ENCODE measurements around the gene OR2M7. TPM values are rescaled to one million over a fixed set of nuclear protein-coding genes. Genes with fewer than 3 reads are reported as not detected.
"Not testable (repeated sequence)": the region's sequence is repeated elsewhere in the genome, so short reads cannot be mapped to it uniquely, and the experiment has no call there.

Gene OR2M7
- total RNA-seq, 1 experiment from 2014 or later, result not detected

DNA sequence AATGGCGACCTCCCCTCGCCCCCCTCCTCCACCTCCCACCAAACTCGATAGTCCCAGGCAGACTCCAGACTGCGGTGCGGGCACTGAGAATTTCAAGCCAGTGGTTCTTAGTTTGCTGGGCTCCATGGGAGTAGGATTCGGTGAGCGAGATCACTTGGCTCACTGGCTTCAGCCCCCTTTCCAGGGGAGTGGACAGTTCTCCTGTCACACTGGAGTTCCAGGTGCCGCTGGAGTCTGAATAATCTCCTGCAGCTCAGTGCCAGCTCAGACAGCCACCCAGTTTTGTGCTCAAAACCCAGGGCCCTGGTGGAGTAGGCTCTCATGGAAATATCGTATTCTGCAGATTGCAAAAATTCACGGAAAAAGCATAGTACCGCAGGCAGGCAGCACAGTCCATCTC lies 7.6 kb downstream of the OR2M7 start:
- POLR2A ChIA-PET, result no interaction called here
- intact Hi-C loops (cut with micrococcal nuclease), result no loop called here
- no peaks in the 10 kb centered on the region for H4K20me1 ChIP-seq (ENCODE audit: insufficient read depth)
- H3K4me1 ChIP-seq (ENCODE audit: control insufficient read depth in 1 of 2, insufficient read depth in 2 of 2, low read length in 2 of 2), result no peaks in the 10 kb centered on the region
- no peak overlapping the region for H3K4me2 ChIP-seq (ENCODE audit: low read length)
- no peak overlapping the region for H3K27ac ChIP-seq (ENCODE audit: low read depth, low read length)
- RAD21 ChIA-PET (ENCODE audit: low non-redundant PET in 1 of 2, low total read pairs in 2 of 2, uncharacterized antibody in 2 of 2, unreplicated experiment in 2 of 2), result no interaction called here
- no peaks in the 10 kb centered on the region for H3K9me2 ChIP-seq (ENCODE audit: insufficient read depth)
- no peak overlapping the region for H3K4me3 ChIP-seq (replicated peaks in 1 of 2; ENCODE audit: low read depth in 1 of 2, low read length in 2 of 2)
- DNase-seq (ENCODE audit: low read depth, low spot score) (no peak), ATAC-seq (no peak)
- TF ChIP-seq EZH2 (IDR thresholded peaks at IDR 0.05) (no peak), POLR2A (IDR thresholded peaks at IDR 0.05; ENCODE audit: borderline replicate concordance, extremely low read depth, insufficient read depth, insufficient read length) (no peak), FOSL1 (IDR thresholded peaks at IDR 0.05; ENCODE audit: low read depth) (no peak), JUND (IDR thresholded peaks at IDR 0.05) (no peak), ZNF274 (IDR thresholded peaks at IDR 0.05; ENCODE audit: low read depth, low read length) (no peak), ZFX (IDR thresholded peaks at IDR 0.05) (no peak)
- TF ChIP-seq, protein P1, sequence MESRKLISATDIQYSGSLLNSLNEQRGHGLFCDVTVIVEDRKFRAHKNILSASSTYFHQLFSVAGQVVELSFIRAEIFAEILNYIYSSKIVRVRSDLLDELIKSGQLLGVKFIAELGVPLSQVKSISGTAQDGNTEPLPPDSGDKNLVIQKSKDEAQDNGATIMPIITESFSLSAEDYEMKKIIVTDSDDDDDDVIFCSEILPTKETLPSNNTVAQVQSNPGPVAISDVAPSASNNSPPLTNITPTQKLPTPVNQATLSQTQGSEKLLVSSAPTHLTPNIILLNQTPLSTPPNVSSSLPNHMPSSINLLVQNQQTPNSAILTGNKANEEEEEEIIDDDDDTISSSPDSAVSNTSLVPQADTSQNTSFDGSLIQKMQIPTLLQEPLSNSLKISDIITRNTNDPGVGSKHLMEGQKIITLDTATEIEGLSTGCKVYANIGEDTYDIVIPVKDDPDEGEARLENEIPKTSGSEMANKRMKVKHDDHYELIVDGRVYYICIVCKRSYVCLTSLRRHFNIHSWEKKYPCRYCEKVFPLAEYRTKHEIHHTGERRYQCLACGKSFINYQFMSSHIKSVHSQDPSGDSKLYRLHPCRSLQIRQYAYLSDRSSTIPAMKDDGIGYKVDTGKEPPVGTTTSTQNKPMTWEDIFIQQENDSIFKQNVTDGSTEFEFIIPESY (IDR thresholded peaks at IDR 0.05; ENCODE audit: extremely low read depth, insufficient replicate concordance, low read length), result no peak
- TF ChIP-seq, protein P2, sequence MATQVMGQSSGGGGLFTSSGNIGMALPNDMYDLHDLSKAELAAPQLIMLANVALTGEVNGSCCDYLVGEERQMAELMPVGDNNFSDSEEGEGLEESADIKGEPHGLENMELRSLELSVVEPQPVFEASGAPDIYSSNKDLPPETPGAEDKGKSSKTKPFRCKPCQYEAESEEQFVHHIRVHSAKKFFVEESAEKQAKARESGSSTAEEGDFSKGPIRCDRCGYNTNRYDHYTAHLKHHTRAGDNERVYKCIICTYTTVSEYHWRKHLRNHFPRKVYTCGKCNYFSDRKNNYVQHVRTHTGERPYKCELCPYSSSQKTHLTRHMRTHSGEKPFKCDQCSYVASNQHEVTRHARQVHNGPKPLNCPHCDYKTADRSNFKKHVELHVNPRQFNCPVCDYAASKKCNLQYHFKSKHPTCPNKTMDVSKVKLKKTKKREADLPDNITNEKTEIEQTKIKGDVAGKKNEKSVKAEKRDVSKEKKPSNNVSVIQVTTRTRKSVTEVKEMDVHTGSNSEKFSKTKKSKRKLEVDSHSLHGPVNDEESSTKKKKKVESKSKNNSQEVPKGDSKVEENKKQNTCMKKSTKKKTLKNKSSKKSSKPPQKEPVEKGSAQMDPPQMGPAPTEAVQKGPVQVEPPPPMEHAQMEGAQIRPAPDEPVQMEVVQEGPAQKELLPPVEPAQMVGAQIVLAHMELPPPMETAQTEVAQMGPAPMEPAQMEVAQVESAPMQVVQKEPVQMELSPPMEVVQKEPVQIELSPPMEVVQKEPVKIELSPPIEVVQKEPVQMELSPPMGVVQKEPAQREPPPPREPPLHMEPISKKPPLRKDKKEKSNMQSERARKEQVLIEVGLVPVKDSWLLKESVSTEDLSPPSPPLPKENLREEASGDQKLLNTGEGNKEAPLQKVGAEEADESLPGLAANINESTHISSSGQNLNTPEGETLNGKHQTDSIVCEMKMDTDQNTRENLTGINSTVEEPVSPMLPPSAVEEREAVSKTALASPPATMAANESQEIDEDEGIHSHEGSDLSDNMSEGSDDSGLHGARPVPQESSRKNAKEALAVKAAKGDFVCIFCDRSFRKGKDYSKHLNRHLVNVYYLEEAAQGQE (IDR thresholded peaks at IDR 0.05; ENCODE audit: low read depth), result no peak
- H3K9me3 ChIP-seq (ENCODE audit: control insufficient read depth in 1 of 2, insufficient read depth in 1 of 2, low read depth in 1 of 2, low read length in 2 of 2), result peaks cover 5% of the 10 kb centered on the region in 2 experiments; a peak in 2 of 4 replicates
- CTCF ChIA-PET, result no interaction called here
- no peaks in the 10 kb centered on the region for H3K79me2 ChIP-seq (ENCODE audit: insufficient read depth, low read length)
- H3K9ac ChIP-seq (ENCODE audit: low read length), result no peak overlapping the region
- no TSS peak for BruUV-seq (replicated peaks)
- no peak overlapping the region for H2AFZ ChIP-seq (ENCODE audit: low read depth, low read length, poor library complexity, severe bottlenecking)
- no peaks in the 10 kb centered on the region for H3K36me3 ChIP-seq (ENCODE audit: control insufficient read depth in 1 of 2, insufficient read depth in 2 of 2, low read length in 2 of 2)
- H3K27me3 ChIP-seq (ENCODE audit: insufficient read depth, low read length), result no peaks in the 10 kb centered on the region

DNA sequence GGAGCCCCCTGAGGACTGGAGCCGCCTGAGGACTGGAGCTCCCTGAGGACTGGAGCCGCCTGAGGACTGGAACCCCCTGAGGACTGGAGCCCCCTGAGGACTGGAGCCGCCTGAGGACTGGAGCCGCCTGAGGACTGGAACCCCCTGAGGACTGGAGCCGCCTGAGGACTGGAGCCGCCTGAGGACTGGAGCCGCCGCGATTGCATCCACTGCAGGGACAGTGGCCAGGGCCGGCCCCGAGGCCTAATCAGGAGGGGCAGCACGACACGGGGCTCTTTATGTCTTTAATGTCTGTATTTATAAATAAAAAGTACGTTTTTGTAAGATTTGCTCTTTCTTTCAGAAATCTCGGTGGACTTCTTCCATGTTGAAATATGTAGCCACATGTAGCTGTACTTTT lies 17.6 kb downstream of the OR2M7 start:
- POLR2A ChIA-PET; H3K9me2 ChIP-seq (ENCODE audit: insufficient read depth); H3K4me3 ChIP-seq (replicated peaks in 1 of 2; ENCODE audit: low read depth in 1 of 2, low read length in 2 of 2); H3K4me2 ChIP-seq (ENCODE audit: low read length); H2AFZ ChIP-seq (ENCODE audit: low read depth, low read length, poor library complexity, severe bottlenecking); H3K9ac ChIP-seq (ENCODE audit: low read length); H3K27me3 ChIP-seq (ENCODE audit: insufficient read depth, low read length); CTCF ChIA-PET; H3K4me1 ChIP-seq (ENCODE audit: control insufficient read depth in 1 of 2, insufficient read depth in 2 of 2, low read length in 2 of 2); H3K79me2 ChIP-seq (ENCODE audit: insufficient read depth, low read length); ATAC-seq; H3K27ac ChIP-seq (ENCODE audit: low read depth, low read length); H4K20me1 ChIP-seq (ENCODE audit: insufficient read depth); DNase-seq (ENCODE audit: low read depth, low spot score); intact Hi-C loops (cut with micrococcal nuclease); RAD21 ChIA-PET (ENCODE audit: low non-redundant PET in 1 of 2, low total read pairs in 2 of 2, uncharacterized antibody in 2 of 2, unreplicated experiment in 2 of 2); H3K36me3 ChIP-seq (ENCODE audit: control insufficient read depth in 1 of 2, insufficient read depth in 2 of 2, low read length in 2 of 2); BruUV-seq (replicated peaks): not testable (repeated sequence)
- peaks cover 0 to 11% of the 10 kb centered on the region in 2 experiments; a peak in 2 of 4 replicates for H3K9me3 ChIP-seq (ENCODE audit: control insufficient read depth in 1 of 2, insufficient read depth in 1 of 2, low read depth in 1 of 2, low read length in 2 of 2)

Data from HCT116 (cell line).